CD4-positive, alpha-beta memory T cell (primary cell): ENCODE measurements around the gene CCNJL. TPM values are rescaled to one million over a fixed set of nuclear protein-coding genes. Genes with fewer than 3 reads are reported as not detected.

Experiments
- CTCF ChIA-PET: fragments of 350-600 bp; sonication (Branson Sonifier 250); formaldehyde crosslinking; loops from one replicate; lab custom pipeline; 2021; ENCODE audit warnings: inconsistent platforms; ENCODE audit not compliant: partially characterized antibody; lab: Charles Lee
- POLR2A ChIA-PET: fragments of 350-600 bp; sonication (Branson Sonifier 250); formaldehyde crosslinking; loops from one replicate; lab custom pipeline; 2021; ENCODE audit not compliant: partially characterized antibody; lab: Charles Lee
- DNase-seq, 5 donors: peaks; one replicate each; pipeline versions ENCODE4 v3.0.0 to v3.0.0-alpha.2; 2020 to 2022; ENCODE audit warnings: mixed read lengths in 1 of 5
- H3K27ac ChIP-seq: one replicate; pipeline ENCODE4 v1.7.0; 2013; ENCODE audit warnings: low read depth, low read length
- H3K27me3 ChIP-seq: 2 replicates; pipeline ENCODE4 v1.7.0; 2013; ENCODE audit warnings: mild to moderate bottlenecking, low read length, moderate library complexity; ENCODE audit not compliant: insufficient read depth
- H3K36me3 ChIP-seq: 2 replicates; pipeline ENCODE4 v1.7.0; 2013; ENCODE audit warnings: mild to moderate bottlenecking, low read length, moderate library complexity; ENCODE audit not compliant: insufficient read depth
- H3K4me1 ChIP-seq: 2 replicates; pipeline ENCODE4 v1.7.0; 2013; ENCODE audit warnings: mild to moderate bottlenecking, low read length, moderate library complexity; ENCODE audit not compliant: insufficient read depth
- H3K4me3 ChIP-seq, 2 donors: one replicate each; pipeline ENCODE4 v1.7.0; 2013; ENCODE audit warnings: low read length in 2 of 2, mild to moderate bottlenecking in 1 of 2
- H3K9me3 ChIP-seq, 2 donors: one replicate each; pipeline ENCODE4 v1.7.0; 2013; ENCODE audit warnings: low read length in 2 of 2, control low read depth in 1 of 2; ENCODE audit not compliant: control insufficient read depth in 1 of 2
- H3K27ac Mint-ChIP-seq, 7 donors: one replicate each; pipeline ENCODE4 v1.8.0; 2020 to 2021; ENCODE audit warnings: mixed read lengths in 7 of 7, mild to moderate bottlenecking in 6 of 7, inconsistent platforms in 3 of 7, moderate library complexity in 3 of 7
- H3K27me3 Mint-ChIP-seq, 2 donors: one replicate each; pipeline ENCODE4 v1.8.0; 2020 to 2021; ENCODE audit warnings: mixed read lengths in 2 of 2
- H3K36me3 Mint-ChIP-seq, 2 donors: one replicate each; pipeline ENCODE4 v1.8.0; 2020 to 2021; ENCODE audit warnings: mixed read lengths in 2 of 2, inconsistent platforms in 1 of 2, mild to moderate bottlenecking in 1 of 2
- H3K4me1 Mint-ChIP-seq, 4 donors: one replicate each; pipeline ENCODE4 v1.8.0; 2020 to 2021; ENCODE audit warnings: mixed read lengths in 4 of 4, mild to moderate bottlenecking in 1 of 4
- H3K4me3 Mint-ChIP-seq, 8 donors: one replicate each; pipeline ENCODE4 v1.8.0; 2020 to 2021; ENCODE audit warnings: mixed read lengths in 8 of 8, mild to moderate bottlenecking in 7 of 8, moderate library complexity in 6 of 8, inconsistent platforms in 3 of 8
- H3K9me3 Mint-ChIP-seq, 8 donors: one replicate each; pipeline ENCODE4 v1.8.0; 2020 to 2021; ENCODE audit warnings: mixed read lengths in 8 of 8, mild to moderate bottlenecking in 5 of 8, inconsistent platforms in 3 of 8, moderate library complexity in 1 of 8
- intact Hi-C: fragments of 100-400 bp; cut with micrococcal nuclease; formaldehyde crosslinking; loops from one replicate; pipeline ENCODE4 v1.15.1; 2023
- polyA plus RNA-seq, 2 donors: library from polyadenylated mRNA; unstranded; fragments of 300-500 nt; fragmentation: Illumina TruSeq; gene quantifications; one replicate each; pipeline ENCODE4 v1.2.3, GENCODE V29; 2021
- total RNA-seq, 2 experiments: library from RNA; stranded (reverse); gene quantifications; one replicate each; pipeline ENCODE4 v1.2.3, GENCODE V29; 2021

CCNJL gene
- total and polyA plus RNA-seq, 4 experiments from 2014 or later: not detected

DNA sequence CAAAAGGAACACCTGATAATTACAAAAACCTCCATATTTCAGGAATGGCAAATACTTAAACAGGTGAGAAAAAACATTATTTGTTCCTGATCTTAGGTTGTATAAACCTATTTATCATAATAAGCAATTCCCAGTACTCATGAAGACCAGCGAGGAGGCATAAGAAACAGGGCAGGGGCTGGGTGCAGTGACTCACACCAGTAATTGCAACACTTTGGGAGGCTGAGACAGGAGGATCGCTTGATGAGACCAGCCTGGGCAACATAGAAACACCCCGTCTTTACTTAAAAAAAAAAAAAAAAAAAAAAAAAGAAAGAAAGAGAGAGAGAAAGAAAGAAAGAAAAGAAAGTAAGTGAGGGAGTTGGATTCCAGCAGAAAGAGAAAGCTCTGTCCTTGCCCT, 21.6 kb downstream of the CCNJL start:
- Histone ChIP-seq H3K27ac (no peak overlapping the region), H3K4me1 (no peaks in the 10 kb centered on the region), H3K4me3 (no peak overlapping the region), H3K9me3 (no peaks in the 10 kb centered on the region), H3K27me3 (no peaks in the 10 kb centered on the region), H3K36me3 (no peaks in the 10 kb centered on the region)
- Mint-ChIP-seq H3K36me3 (no peaks in the 10 kb centered on the region), H3K9me3 (no peaks in the 10 kb centered on the region), H3K4me1 (no peaks in the 10 kb centered on the region), H3K27ac (no peak overlapping the region), H3K27me3 (peaks cover 8 to 10% of the 10 kb centered on the region in 2 donors), H3K4me3 (no peak overlapping the region)
- ChIA-PET CTCF (no interaction called here), POLR2A (no interaction called here)
- no peak for DNase-seq
- intact Hi-C loops: loop anchor here (1.0 kb wide), 1 partner anchor 28 kb away; no protein-coding TSS in a partner anchor

DNA sequence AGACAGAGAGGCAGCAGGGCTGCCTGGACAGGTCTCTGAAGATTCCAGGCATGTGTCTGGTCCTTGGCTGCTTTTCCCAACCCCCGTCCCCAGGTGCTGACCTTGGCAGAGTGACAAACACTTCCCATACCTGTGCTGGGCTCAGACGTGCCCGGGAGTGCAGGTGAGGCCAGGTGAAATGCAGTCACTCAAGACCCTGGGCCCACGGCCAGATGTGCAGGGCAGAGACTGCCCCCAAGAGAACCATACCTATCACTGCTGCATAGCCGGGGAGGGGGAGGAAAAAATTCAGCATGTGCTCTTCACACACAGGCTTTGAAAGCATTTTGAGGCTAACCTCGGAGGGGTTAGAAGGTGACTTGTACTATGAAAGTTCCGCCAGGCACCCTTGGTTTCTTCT, 22.6 kb downstream of the CCNJL start:
- H3K4me1 ChIP-seq: no peaks in the 10 kb centered on the region
- Mint-ChIP-seq H3K27me3 (peaks cover 8 to 11% of the 10 kb centered on the region in 2 donors), H3K4me1 (no peaks in the 10 kb centered on the region), H3K36me3 (no peaks in the 10 kb centered on the region), H3K27ac (no peak overlapping the region), H3K9me3 (no peaks in the 10 kb centered on the region), H3K4me3 (no peak overlapping the region)
- no peak overlapping the region for H3K4me3 ChIP-seq
- no peak overlapping the region for H3K27ac ChIP-seq
- no peaks in the 10 kb centered on the region for H3K27me3 ChIP-seq
- no peaks in the 10 kb centered on the region for H3K36me3 ChIP-seq
- POLR2A ChIA-PET: no interaction called here
- CTCF ChIA-PET: no interaction called here
- no peaks in the 10 kb centered on the region for H3K9me3 ChIP-seq
- intact Hi-C loops: loop anchor here (1.0 kb wide), 1 partner anchor 29 kb away; no protein-coding TSS in a partner anchor
- no peak for DNase-seq

DNA sequence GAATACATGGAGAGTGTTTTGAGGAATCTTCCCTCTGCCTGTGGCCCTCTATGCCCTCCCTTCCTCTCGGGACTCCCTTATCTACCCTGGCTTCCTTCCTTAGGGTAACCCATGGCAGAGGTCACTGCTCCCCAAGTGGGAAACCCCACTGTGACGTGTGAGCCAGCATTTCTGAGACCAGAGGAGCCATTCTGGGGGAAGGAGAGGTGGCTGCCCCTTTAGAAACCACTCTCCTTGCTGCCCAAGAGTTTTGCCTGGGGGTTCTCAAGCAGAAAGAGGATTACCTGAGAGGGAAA, 23.1 kb downstream of the CCNJL start:
- Mint-ChIP-seq H3K4me3 (no peak overlapping the region), H3K27me3 (peaks cover 8 to 11% of the 10 kb centered on the region in 2 donors), H3K36me3 (no peaks in the 10 kb centered on the region), H3K4me1 (no peaks in the 10 kb centered on the region), H3K27ac (no peak overlapping the region), H3K9me3 (no peaks in the 10 kb centered on the region)
- Histone ChIP-seq H3K4me3 (no peak overlapping the region), H3K4me1 (no peaks in the 10 kb centered on the region), H3K27ac (no peak overlapping the region), H3K9me3 (no peaks in the 10 kb centered on the region), H3K27me3 (no peaks in the 10 kb centered on the region), H3K36me3 (no peaks in the 10 kb centered on the region)
- intact Hi-C loops: no loop called here
- CTCF ChIA-PET: no interaction called here
- DNase-seq: no peak
- POLR2A ChIA-PET: no interaction called here

DNA sequence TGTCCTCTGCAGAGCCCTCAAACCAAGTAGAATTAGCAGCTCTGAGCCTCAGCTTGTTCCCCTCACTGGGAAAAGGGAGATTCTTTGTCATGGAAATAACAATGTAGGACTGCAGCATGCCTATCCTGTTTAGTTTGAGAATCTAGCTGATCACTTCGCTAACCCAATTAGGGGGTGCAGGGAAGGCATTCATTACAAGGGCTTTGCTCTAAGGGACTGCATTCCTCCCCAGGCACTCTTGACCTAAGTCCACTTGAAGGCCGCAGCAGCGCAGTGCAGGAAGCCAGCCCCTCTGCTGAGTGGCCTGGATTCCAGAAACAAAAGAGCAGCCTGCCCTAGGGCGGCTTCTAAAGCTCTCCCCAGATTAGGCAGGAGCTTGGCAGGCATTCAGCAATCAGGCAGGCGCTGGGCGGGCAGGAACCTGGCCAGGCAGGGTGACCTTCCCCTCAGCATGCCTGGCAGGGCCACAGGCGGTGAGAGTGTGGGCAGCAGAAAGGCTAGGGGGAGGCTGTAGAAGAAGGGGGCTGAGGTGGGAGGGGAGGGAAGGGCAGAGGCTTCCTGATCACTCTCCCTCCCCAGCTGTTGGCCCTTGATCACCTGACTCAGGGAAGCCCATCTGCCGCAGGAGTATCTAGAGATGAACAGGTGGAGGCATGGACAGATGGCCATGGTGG, 24.8 kb downstream of the CCNJL start:
- CTCF ChIA-PET: no interaction called here

DNA sequence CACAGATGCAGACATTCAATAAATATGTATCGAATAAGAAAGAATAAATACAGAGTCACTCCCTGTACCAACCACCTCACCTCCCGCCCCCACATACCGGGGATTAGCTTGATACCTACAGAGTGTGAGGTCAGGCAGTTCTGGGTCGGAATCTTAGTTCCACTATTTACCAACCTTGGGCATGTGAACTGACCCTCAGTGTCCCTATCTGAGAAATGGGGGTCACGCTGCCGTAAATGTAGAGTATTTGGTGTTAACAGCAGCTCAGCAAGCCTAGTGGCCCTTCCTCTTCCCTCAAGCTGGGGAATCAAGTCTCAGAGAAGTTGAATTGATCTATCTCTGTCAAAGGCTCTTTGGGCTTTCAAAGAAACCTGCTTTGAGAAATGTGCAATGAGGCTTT, 25.4 kb downstream of the CCNJL start:
- Histone ChIP-seq H3K36me3 (no peaks in the 10 kb centered on the region), H3K4me3 (no peak overlapping the region), H3K27me3 (no peaks in the 10 kb centered on the region), H3K27ac (no peak overlapping the region), H3K4me1 (no peaks in the 10 kb centered on the region), H3K9me3 (no peaks in the 10 kb centered on the region)
- Mint-ChIP-seq H3K27ac (no peak overlapping the region), H3K4me1 (no peaks in the 10 kb centered on the region), H3K9me3 (no peaks in the 10 kb centered on the region), H3K36me3 (no peaks in the 10 kb centered on the region), H3K4me3 (no peak overlapping the region), H3K27me3 (peaks cover 8 to 11% of the 10 kb centered on the region in 2 donors)
- CTCF ChIA-PET: no interaction called here
- POLR2A ChIA-PET: no interaction called here
- DNase-seq: no peak
- intact Hi-C loops: no loop called here

More for the DNA sequence above, 24.8 kb downstream of the CCNJL start:
- no peak for DNase-seq
- H3K9me3 Mint-ChIP-seq: no peaks in the 10 kb centered on the region
- no peak overlapping the region for H3K4me3 Mint-ChIP-seq
- no peaks in the 10 kb centered on the region for H3K9me3 ChIP-seq
- H3K27ac ChIP-seq: no peak overlapping the region
- no peak overlapping the region for H3K27ac Mint-ChIP-seq
- H3K27me3 Mint-ChIP-seq: peaks cover 8 to 11% of the 10 kb centered on the region in 2 donors
- POLR2A ChIA-PET: no interaction called here
- H3K36me3 Mint-ChIP-seq: no peaks in the 10 kb centered on the region
- no peaks in the 10 kb centered on the region for H3K36me3 ChIP-seq
- no peak overlapping the region for H3K4me3 ChIP-seq
- intact Hi-C loops: no loop called here
- no peaks in the 10 kb centered on the region for H3K4me1 Mint-ChIP-seq
- H3K4me1 ChIP-seq: no peaks in the 10 kb centered on the region
- no peaks in the 10 kb centered on the region for H3K27me3 ChIP-seq

DNA sequence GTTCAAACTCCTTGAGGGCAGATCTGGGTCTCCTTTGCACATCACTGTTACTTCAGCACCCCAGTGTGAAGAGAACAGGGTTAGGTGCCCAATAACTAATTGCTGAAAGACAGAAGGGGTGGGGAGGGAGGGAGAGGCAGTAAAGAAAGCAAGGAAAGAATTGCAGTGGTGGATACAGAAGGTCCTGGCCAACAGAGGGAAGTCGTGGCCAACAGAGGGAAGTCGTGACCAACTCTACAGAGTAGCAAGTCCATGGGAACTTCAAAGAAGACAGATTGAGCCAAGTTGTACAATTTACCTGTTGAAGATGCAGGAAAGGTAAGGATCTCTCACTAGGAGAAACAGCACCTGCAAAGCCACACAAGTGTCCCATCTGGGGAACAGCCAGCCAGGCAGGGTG, 27.0 kb downstream of the CCNJL start:
- POLR2A ChIA-PET: no interaction called here
- Mint-ChIP-seq H3K27ac (peak overlapping the region in 2 of 7 donors; percentile 53 to 76), H3K4me3 (no peak overlapping the region), H3K9me3 (no peaks in the 10 kb centered on the region), H3K27me3 (peaks cover 8 to 9% of the 10 kb centered on the region in 2 donors), H3K36me3 (no peaks in the 10 kb centered on the region), H3K4me1 (no peaks in the 10 kb centered on the region)
- Histone ChIP-seq H3K4me3 (no peak overlapping the region), H3K27me3 (no peaks in the 10 kb centered on the region), H3K9me3 (no peaks in the 10 kb centered on the region), H3K4me1 (no peaks in the 10 kb centered on the region), H3K36me3 (no peaks in the 10 kb centered on the region), H3K27ac (no peak overlapping the region)
- CTCF ChIA-PET: no interaction called here
- intact Hi-C loops: no loop called here
- DNase-seq: no peak

DNA sequence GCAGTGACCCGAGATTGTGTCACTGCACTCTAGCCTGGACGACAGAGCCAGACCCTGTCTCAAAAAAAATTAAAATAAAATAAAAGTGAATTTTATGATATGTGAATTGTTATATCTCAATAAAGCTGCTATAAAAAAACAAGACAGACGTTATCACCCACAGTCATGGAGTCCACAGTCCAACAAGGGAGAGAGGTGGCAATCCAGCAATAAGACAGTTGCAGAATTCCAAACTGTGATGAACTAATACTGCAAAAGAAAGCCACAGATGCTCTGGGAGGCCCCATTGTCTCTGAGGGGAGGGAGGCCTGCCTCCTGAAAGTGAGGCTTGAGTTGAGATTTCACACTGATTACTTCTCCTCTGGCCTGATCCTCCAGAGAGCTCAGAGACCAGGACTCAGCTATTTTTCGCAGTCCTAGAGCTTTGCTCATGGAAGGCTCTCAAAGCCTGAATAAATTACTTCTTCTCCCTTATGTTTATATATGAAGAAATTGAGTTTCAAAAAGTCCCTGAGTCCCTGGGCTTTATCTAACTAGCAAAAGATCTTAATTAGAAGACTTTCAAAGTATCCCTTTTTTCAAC, 28.0 kb downstream of the CCNJL start:
- Histone ChIP-seq H3K27ac (no peak overlapping the region), H3K4me1 (no peaks in the 10 kb centered on the region), H3K9me3 (no peaks in the 10 kb centered on the region), H3K27me3 (no peaks in the 10 kb centered on the region), H3K36me3 (no peaks in the 10 kb centered on the region), H3K4me3 (no peak overlapping the region)
- H3K9me3 Mint-ChIP-seq: no peaks in the 10 kb centered on the region
- H3K36me3 Mint-ChIP-seq: no peaks in the 10 kb centered on the region
- POLR2A ChIA-PET: no interaction called here
- DNase-seq: no peak
- no peaks in the 10 kb centered on the region for H3K4me1 Mint-ChIP-seq
- intact Hi-C loops: no loop called here
- H3K27ac Mint-ChIP-seq: no peak overlapping the region
- CTCF ChIA-PET: no interaction called here
- no peak overlapping the region for H3K4me3 Mint-ChIP-seq
- peaks cover 8% of the 10 kb centered on the region in 2 donors for H3K27me3 Mint-ChIP-seq
